Retinal pigment epithelial cell (primary cell): ENCODE results near the gene IGF2BP2.
"Not testable (repeated sequence)": the region's sequence is repeated elsewhere in the genome, so short reads cannot be mapped to it uniquely, and the experiment has no call there.

Experiments
- DNase-seq: peaks from one replicate; pipeline ENCODE4 v3.0.0-alpha.2; 2010; ENCODE audit warnings: low read depth
- H3K4me3 ChIP-seq: 2 replicates; pipeline ENCODE4 v1.5.1; 2011; ENCODE audit warnings: mild to moderate bottlenecking, low read length, control low read depth, moderate library complexity
- TF ChIP-seq, protein P1 (sequence below): conservative IDR thresholded peaks from 2 replicates; pipeline ENCODE4 v1.5.1; 2011; ENCODE audit warnings: low read depth, low read length, control low read depth, inconsistent platforms

IGF2BP2 gene

DNA sequence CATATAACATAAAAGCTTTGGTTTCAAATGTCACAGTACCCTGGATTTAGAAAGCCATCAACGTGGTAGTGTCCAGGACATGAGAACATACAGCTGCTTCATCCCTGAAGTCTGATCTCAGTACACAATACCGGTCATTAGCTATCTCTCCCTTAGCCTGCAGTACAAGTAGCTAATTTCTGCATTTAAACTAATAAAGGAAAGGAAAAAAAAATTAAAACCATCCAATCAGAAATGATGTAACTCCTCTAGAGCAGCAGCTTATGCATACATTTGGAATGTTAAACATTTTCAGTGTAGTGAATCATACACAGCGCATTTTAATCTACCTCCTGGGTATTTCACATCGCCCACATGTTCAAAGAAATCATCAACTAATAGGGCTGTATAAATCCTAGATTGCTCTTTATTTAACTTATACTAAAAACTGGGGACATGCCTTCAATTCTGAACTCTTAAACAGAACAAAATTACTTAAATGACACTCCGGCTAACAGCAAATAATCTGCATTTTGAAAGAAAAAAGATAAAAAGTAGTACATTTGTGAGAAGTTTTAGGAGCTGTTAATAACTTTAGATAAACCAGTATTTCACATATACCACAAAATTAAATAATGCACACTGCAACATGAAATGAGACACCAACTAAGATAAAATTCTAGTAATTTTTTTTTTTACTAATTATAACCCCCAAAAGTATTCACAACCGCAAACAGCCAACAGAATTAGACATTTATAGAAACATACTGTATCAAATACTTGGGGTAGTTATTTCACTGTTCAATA is 3.7 kb downstream of the IGF2BP2 start:
- TF ChIP-seq, protein P1, sequence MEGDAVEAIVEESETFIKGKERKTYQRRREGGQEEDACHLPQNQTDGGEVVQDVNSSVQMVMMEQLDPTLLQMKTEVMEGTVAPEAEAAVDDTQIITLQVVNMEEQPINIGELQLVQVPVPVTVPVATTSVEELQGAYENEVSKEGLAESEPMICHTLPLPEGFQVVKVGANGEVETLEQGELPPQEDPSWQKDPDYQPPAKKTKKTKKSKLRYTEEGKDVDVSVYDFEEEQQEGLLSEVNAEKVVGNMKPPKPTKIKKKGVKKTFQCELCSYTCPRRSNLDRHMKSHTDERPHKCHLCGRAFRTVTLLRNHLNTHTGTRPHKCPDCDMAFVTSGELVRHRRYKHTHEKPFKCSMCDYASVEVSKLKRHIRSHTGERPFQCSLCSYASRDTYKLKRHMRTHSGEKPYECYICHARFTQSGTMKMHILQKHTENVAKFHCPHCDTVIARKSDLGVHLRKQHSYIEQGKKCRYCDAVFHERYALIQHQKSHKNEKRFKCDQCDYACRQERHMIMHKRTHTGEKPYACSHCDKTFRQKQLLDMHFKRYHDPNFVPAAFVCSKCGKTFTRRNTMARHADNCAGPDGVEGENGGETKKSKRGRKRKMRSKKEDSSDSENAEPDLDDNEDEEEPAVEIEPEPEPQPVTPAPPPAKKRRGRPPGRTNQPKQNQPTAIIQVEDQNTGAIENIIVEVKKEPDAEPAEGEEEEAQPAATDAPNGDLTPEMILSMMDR = no peak
- DNase-seq = peak; percentile 84
- peak overlapping the region; percentile 40 for H3K4me3 ChIP-seq

DNA sequence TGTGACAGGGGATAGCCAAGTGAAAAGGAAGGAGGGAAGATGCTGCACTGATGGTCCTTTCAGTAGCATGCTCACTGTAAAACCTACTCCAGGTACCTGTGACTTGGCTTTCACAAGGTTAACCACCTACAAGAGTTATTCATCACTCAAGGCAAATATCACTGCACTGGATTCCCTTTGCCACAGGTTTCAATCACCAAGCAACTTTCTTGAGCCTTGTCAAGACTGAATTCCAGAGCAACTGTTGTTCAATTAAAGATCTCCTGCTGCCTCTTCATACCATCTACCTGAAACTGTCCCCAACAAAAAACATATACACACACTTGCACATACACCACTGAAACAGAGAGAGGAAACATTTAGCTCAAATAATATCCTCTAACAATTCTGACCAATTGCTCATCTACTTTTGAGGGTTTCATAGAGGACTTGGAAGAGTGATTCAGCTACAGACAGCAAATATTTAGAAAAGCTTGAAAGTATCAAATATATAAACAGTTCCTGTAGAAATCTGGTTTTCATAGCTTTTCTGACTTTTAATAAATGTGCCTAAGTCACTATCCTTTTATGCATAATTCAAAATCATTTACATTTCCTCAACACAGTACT is 6.5 kb downstream of the IGF2BP2 start:
- TF ChIP-seq, protein P1 = no peak
- no peak for DNase-seq
- H3K4me3 ChIP-seq = no peak overlapping the region

DNA sequence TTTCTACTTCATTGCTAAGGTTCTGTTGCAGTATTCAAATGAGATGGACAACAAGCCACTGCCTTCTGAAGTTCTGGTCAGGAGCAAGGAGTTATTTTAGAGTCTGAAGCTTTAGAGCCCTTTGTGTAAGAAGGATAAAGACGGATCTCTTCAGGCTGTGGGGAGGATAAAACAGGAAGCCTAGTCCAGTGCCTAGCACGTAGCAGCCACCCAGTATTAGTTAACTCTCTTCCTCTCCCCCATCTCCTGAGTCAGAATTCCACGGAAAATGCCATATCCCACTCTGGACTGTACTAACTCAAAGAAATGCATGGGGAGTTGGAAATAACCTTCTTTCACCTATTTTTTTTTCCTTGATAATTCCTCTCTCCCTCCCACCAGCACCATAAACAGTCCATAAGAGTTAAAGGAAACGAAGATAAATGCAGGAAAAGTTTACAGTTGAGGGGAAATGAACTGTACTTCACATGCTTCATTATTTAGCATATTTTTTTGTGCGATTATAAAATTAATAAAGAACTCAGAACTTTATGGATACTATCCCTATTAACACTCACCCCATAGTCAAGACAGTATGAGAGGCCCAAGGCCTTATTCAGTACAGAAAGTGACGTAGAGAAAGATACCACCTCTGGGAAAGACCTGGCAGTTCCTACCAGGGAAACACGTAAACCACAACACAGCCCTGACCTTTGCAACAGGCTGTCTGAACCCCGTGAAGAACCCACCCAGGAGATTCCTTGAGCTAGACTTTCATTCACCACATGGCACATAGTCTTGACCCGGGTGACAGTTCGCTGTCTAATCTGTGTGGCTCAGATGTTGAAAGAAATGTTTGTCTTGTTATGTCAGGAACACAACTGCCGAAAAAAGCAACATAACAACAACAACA is 9.2 kb downstream of the IGF2BP2 start:
- DNase-seq = no peak
- TF ChIP-seq, protein P1 = no peak
- H3K4me3 ChIP-seq = no peak overlapping the region

DNA sequence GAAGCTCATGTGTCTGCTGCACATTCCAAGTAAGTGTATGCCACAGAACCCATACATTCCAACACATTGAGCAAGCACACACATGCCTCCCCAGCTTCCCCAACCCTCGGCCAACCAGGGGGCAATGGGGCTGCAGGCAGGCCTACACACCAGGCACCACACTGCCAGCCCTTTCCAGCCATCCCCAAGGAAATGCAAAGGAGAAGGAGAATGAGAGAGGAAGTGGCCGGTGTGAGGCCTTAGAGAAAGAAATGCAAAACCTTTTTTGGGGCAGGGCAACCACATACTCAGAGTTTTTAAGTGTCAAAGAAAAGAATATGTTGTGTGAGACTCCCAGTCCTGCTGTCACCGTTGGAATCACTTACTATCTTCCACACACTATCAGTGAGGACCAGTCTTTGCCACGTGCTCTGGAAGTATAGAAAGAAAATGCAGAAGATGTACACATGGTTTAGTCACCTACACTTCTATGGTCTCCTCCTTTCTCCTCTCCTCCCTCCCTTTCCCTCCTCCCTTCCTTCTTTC is 11.1 kb downstream of the IGF2BP2 start:
- H3K4me3 ChIP-seq = no peak overlapping the region
- peak; percentile 69 for DNase-seq

DNA sequence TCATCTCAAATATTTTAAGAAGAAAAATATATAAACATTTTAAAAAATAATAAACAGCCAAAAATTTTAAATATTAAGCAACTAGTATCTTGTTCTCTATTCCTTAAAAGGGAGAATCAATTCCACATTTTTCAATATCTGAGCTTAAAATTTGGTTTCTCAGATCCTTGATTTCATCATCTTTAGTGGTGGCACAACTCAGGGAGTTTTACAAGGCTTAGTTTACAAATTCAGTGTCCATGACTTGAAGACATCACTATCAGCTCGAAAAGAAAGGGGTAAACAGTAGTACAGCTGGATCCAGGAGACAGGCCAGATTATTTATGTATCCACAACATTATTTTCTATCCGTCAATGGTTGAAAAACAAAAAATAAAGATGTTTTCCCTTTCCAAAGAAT is 11.6 kb downstream of the IGF2BP2 start:
- H3K4me3 ChIP-seq = no peak overlapping the region
- no peak for DNase-seq
- TF ChIP-seq, protein P1 = no peak

More for the DNA sequence above, 11.1 kb downstream of the IGF2BP2 start:
- TF ChIP-seq, protein P1 = no peak

DNA sequence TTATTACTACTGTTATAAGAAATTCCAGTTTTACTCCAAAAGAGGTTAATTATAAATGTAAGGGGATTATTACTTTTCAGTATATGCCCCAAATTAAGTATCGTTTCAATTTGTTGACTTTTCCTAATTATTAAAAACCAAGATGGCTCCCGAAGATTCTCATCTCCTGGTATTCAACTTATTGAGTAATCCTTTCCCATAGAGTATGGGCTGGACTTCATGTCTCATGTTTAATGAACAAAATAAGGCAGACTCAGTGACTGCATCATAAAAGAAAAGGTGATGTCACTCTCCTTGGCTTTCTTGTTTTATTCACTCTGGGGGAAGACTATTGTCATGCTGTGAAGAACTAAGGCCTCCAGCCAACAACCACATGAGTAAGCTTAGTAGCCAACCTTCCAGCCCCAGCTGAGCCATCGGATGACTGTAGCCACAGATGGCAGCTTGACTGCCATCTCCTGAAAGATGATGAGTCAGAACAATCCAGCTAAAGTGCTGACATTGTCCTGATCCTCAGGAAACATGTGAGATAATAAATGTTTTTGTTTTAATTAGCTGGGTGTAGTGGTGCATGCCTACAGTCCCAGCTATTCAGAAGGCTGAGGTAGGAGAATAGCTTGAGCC is 17.3 kb downstream of the IGF2BP2 start:
- no peak overlapping the region for H3K4me3 ChIP-seq
- DNase-seq = no peak
- TF ChIP-seq, protein P1 = no peak

DNA sequence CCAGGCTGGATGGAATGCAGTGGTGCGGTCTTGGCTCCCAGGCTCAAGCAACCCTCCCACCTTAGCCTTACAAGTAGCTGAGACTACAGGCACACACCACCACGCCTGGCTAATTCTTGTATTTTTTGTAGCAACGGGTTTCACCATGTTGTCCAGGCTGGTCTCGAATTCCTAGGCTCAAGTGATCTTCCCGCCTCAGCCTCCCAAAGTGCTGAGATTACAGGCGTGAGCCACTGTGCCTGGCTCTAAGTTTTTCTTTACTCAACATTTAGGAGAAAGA is 26.1 kb downstream of the IGF2BP2 start:
- DNase-seq, H3K4me3 ChIP-seq: not testable (repeated sequence)
